CD14-positive monocyte (primary cell): ENCODE measurements around the gene PIWIL4. TPM values are rescaled to one million over a fixed set of nuclear protein-coding genes. Genes with fewer than 3 reads are reported as not detected.
A peak's percentile ranks its signal among the peaks of the same experiment; 100 is the strongest.
"Not testable (repeated sequence)": the region's sequence is repeated elsewhere in the genome, so short reads cannot be mapped to it uniquely, and the experiment has no call there.

Experiments
- DNase-seq, 3 donors: peaks; one replicate each; pipeline ENCODE4 v3.0.0-alpha.2; 2011 to 2022
- H2AFZ ChIP-seq: 2 replicates; pipeline ENCODE4 v1.6.0; 2012; ENCODE audit warnings: mild to moderate bottlenecking, low read depth, low read length, inconsistent platforms; ENCODE audit not compliant: insufficient read depth, poor library complexity, severe bottlenecking
- H3K27ac ChIP-seq, 2 donors: 1 replicate in 1 of 2; 2 replicates in 1 of 2; pipeline ENCODE4 v1.5.1; 2012 to 2013; ENCODE audit warnings: low read length in 2 of 2, control low read depth in 1 of 2, inconsistent platforms in 1 of 2, low read depth in 1 of 2, mild to moderate bottlenecking in 1 of 2
- H3K27me3 ChIP-seq, 2 donors: one replicate each; pipeline versions ENCODE4 v1.6.0 to v1.6.1; 2011 to 2013; ENCODE audit warnings: low read length in 2 of 2; ENCODE audit not compliant: control insufficient read depth in 2 of 2, insufficient read depth in 2 of 2
- H3K36me3 ChIP-seq, 2 donors: replicated peaks in 1 of 2; 1 replicate in 1 of 2; 2 replicates in 1 of 2; pipeline versions ENCODE4 v1.5.1 to v1.6.1; 2012 to 2013; ENCODE audit warnings: low read length in 2 of 2, control low read depth in 1 of 2, inconsistent platforms in 1 of 2, mild to moderate bottlenecking in 1 of 2; ENCODE audit not compliant: insufficient read depth in 2 of 2, control insufficient read depth in 1 of 2
- H3K4me1 ChIP-seq, 2 donors: 1 replicate in 1 of 2; 2 replicates in 1 of 2; pipeline versions ENCODE4 v1.5.1 to v1.6.1; 2012 to 2013; ENCODE audit warnings: low read length in 2 of 2, control low read depth in 1 of 2, inconsistent platforms in 1 of 2, mild to moderate bottlenecking in 1 of 2, moderate library complexity in 1 of 2; ENCODE audit not compliant: insufficient read depth in 2 of 2, control insufficient read depth in 1 of 2
- H3K4me2 ChIP-seq: replicated peaks from 2 replicates; pipeline ENCODE3; 2012; ENCODE audit warnings: low read length, moderate library complexity, mild to moderate bottlenecking; ENCODE audit not compliant: poor library complexity, severe bottlenecking; ENCODE audit errors: extremely low read depth
- H3K4me3 ChIP-seq, 3 experiments: fragments of 200-600 bp in 1 of 3; sonication (generic) in 1 of 3; replicated peaks in 1 of 3; 1 replicate in 2 of 3; 2 replicates in 1 of 3; pipeline ENCODE4 v1.5.1; 2011 to 2013; ENCODE audit warnings: low read length in 3 of 3, mild to moderate bottlenecking in 3 of 3, control low read depth in 2 of 3, low read depth in 2 of 3, inconsistent platforms in 1 of 3, moderate library complexity in 1 of 3
- H3K79me2 ChIP-seq: 2 replicates; pipeline ENCODE4 v1.6.0; 2012; ENCODE audit warnings: mild to moderate bottlenecking, control low read depth, inconsistent platforms, low read length, moderate library complexity; ENCODE audit not compliant: insufficient read depth
- H3K9ac ChIP-seq: 2 replicates; pipeline ENCODE4 v1.6.0; 2017; ENCODE audit warnings: low read length, mild to moderate bottlenecking; ENCODE audit not compliant: insufficient read depth, poor library complexity, severe bottlenecking
- H3K9me3 ChIP-seq, 2 donors: replicated peaks in 1 of 2; 1 replicate in 1 of 2; 2 replicates in 1 of 2; pipeline versions ENCODE4 v1.5.1 to v1.6.1; 2012 to 2013; ENCODE audit warnings: low read length in 2 of 2, control low read depth in 1 of 2; ENCODE audit not compliant: control insufficient read depth in 1 of 2, insufficient read depth in 1 of 2
- H4K20me1 ChIP-seq: 2 replicates; pipeline ENCODE4 v1.6.0; 2012; ENCODE audit warnings: mild to moderate bottlenecking, low read length, control low read depth, moderate library complexity; ENCODE audit not compliant: insufficient read depth
- H3K27ac Mint-ChIP-seq, 7 donors: one replicate each; pipeline ENCODE4 v1.8.0; 2020; ENCODE audit warnings: mild to moderate bottlenecking in 7 of 7, mixed read lengths in 7 of 7, moderate library complexity in 6 of 7, inconsistent platforms in 2 of 7
- H3K27me3 Mint-ChIP-seq, 3 donors: one replicate each; pipeline ENCODE4 v1.8.0; 2021 to 2022; ENCODE audit warnings: low read depth in 3 of 3, mild to moderate bottlenecking in 3 of 3, mixed read lengths in 3 of 3, moderate library complexity in 3 of 3, inconsistent platforms in 1 of 3
- H3K36me3 Mint-ChIP-seq, 2 donors: one replicate each; pipeline ENCODE4 v1.8.0; 2020; ENCODE audit warnings: mixed read lengths in 2 of 2, inconsistent platforms in 1 of 2, mild to moderate bottlenecking in 1 of 2
- H3K4me1 Mint-ChIP-seq: one replicate; pipeline ENCODE4 v1.8.0; 2020; ENCODE audit warnings: mild to moderate bottlenecking, mixed read lengths
- H3K4me3 Mint-ChIP-seq, 2 donors: one replicate each; pipeline ENCODE4 v1.8.0; 2020; ENCODE audit warnings: mild to moderate bottlenecking in 2 of 2, mixed read lengths in 2 of 2, moderate library complexity in 1 of 2
- H3K9me3 Mint-ChIP-seq, 7 donors: one replicate each; pipeline ENCODE4 v1.8.0; 2020 to 2022; ENCODE audit warnings: mixed read lengths in 7 of 7, mild to moderate bottlenecking in 6 of 7, moderate library complexity in 6 of 7, inconsistent platforms in 2 of 7
- WGBS: methylation state at CpG from one replicate; pipeline ENCODE4 v1.1.5; 2013; ENCODE audit warnings: missing lambda C conversion rate; ENCODE audit not compliant: insufficient coverage; 5-methylcytosine and 5-hydroxymethylcytosine counted together
- intact Hi-C, 2 donors: fragments of 100-400 bp; cut with micrococcal nuclease; formaldehyde crosslinking; loops; one replicate each; pipeline versions ENCODE4 v1.15.0 to v1.15.1; 2023
- polyA plus RNA-seq, 3 donors: library from polyadenylated mRNA; depleted of rRNA in 1 of 3; unstranded in 2 of 3; stranded (reverse) in 1 of 3; fragments of 300-500 nt in 2 of 3; fragments of >200 nt in 1 of 3; fragmentation: Illumina TruSeq in 2 of 3; gene quantifications; 1 replicate in 2 of 3; 2 replicates in 1 of 3; pipeline ENCODE4 v1.2.3, GENCODE V29; 2012 to 2021
- TF ChIP-seq, protein P1 (sequence below): fragments of 200-600 bp; IDR thresholded peaks from one replicate; pipeline ENCODE4 v1.8.0; 2022; ENCODE audit warnings: antibody characterized with exemption, mild to moderate bottlenecking

The PIWIL4 gene
- polyA plus RNA-seq, 3 donors, result 0.98 to 14.2 (median 1.1) TPM

DNA sequence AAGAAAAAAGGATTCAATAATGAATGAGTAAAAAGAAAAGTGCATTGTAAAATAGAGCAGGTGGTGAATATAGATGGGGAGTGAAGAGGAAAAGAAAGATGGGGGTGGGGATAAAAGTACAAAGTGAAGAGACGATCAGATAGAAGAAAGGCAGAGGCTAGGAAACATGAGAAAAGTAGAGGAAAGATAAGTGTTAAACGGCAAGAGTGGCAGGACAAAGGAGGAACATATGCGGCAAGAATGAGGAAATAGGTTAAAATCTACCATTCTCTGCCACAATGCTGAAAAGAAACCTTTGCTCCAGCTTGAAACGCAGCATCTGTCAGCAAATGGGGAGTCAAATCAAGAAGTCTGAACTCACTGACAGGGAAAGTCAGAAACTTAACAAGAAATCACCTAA, 16.7 kb upstream of the PIWIL4 start:
- Histone ChIP-seq H3K27me3 (no peaks in the 10 kb centered on the region), H3K4me1 (peaks cover 61 to 71% of the 10 kb centered on the region in 2 donors), H2AFZ (peak overlapping the region; percentile 32), H4K20me1 (peaks cover 27% of the 10 kb centered on the region), H3K4me2 (peak overlapping the region; percentile 93), H3K9ac (peak overlapping the region; percentile 39), H3K27ac (peak overlapping the region in 1 of 2 donors; percentile 70), H3K36me3 (no peaks in the 10 kb centered on the region), H3K79me2 (peaks cover 100% of the 10 kb centered on the region), H3K9me3 (no peaks in the 10 kb centered on the region), H3K4me3 (peak overlapping the region in 2 of 3 experiments; percentile 4 to 56)
- intact Hi-C loops, result no loop called here
- peaks cover 73% of the 10 kb centered on the region for H3K4me1 Mint-ChIP-seq
- peaks cover 8 to 14% of the 10 kb centered on the region in 2 donors for H3K36me3 Mint-ChIP-seq
- TF ChIP-seq, protein P1, sequence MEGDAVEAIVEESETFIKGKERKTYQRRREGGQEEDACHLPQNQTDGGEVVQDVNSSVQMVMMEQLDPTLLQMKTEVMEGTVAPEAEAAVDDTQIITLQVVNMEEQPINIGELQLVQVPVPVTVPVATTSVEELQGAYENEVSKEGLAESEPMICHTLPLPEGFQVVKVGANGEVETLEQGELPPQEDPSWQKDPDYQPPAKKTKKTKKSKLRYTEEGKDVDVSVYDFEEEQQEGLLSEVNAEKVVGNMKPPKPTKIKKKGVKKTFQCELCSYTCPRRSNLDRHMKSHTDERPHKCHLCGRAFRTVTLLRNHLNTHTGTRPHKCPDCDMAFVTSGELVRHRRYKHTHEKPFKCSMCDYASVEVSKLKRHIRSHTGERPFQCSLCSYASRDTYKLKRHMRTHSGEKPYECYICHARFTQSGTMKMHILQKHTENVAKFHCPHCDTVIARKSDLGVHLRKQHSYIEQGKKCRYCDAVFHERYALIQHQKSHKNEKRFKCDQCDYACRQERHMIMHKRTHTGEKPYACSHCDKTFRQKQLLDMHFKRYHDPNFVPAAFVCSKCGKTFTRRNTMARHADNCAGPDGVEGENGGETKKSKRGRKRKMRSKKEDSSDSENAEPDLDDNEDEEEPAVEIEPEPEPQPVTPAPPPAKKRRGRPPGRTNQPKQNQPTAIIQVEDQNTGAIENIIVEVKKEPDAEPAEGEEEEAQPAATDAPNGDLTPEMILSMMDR, result no peak
- no peaks in the 10 kb centered on the region for H3K9me3 Mint-ChIP-seq
- DNase-seq, result peak; percentile 33 to 63 (median 52)
- H3K27ac Mint-ChIP-seq, result peak overlapping the region; percentile 82 to 94 (median 88)
- WGBS, result 0% methylated on average over 1 of the region's 4 CpGs
- peaks cover 0 to 2% (median 0%) of the 10 kb centered on the region in 3 donors for H3K27me3 Mint-ChIP-seq
- peak overlapping the region; percentile 60 to 89 for H3K4me3 Mint-ChIP-seq

DNA sequence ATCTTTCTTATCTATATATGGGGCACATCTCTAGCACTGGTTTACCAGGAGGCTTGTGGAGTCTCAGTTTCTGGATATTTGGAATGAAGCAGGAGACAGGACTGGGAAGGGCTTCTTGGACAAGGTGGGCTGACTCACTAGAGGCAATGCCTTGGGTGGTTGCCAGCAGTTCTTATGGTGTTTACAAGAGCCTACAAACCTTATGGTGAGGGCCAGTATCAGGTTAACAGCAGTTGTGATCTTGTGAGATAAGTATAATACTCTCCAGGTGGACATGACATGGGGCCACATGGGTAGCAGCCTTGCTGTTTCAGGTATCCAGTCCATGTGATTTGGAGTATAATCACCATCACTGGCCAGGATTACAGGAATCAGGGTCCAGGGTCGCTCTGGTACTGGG, 13.2 kb upstream of the PIWIL4 start:
- Mint-ChIP-seq H3K27me3 (peaks cover 0 to 2% (median 0%) of the 10 kb centered on the region in 3 donors), H3K27ac (peak overlapping the region in 4 of 7 donors; percentile 8 to 74 (median 39)), H3K9me3 (no peaks in the 10 kb centered on the region), H3K4me1 (peaks cover 73% of the 10 kb centered on the region), H3K36me3 (peaks cover 3 to 8% of the 10 kb centered on the region in 2 donors), H3K4me3 (no peak overlapping the region)
- Histone ChIP-seq H3K4me3 (no peak overlapping the region), H3K36me3 (no peaks in the 10 kb centered on the region), H3K27me3 (no peaks in the 10 kb centered on the region), H3K9ac (no peak overlapping the region), H3K4me2 (no peak overlapping the region), H3K27ac (peak overlapping the region in 1 of 2 donors; percentile 20), H2AFZ (no peak overlapping the region), H4K20me1 (peaks cover 4% of the 10 kb centered on the region), H3K4me1 (peaks cover 45 to 67% of the 10 kb centered on the region in 2 donors), H3K79me2 (peaks cover 96% of the 10 kb centered on the region), H3K9me3 (no peaks in the 10 kb centered on the region)
- TF ChIP-seq, protein P1, result no peak
- no CpG with 5 or more reads among the region's 1 CpG for WGBS
- intact Hi-C loops, result no loop called here
- DNase-seq, result peak in 1 of 3 donors; percentile 20

- not testable (repeated sequence) for H3K9me3 Mint-ChIP-seq
Measured at GRCh38 chr11:94555752-94556329, 11.3 kb upstream of the PIWIL4 start.

More at GRCh38 chr11:94555752-94556329, 11.3 kb upstream of the PIWIL4 start:
- Histone ChIP-seq H3K4me1 (peaks cover 43 to 67% of the 10 kb centered on the region in 2 donors), H3K27ac (peak overlapping the region in 1 of 2 donors; percentile 42), H3K79me2 (peaks cover 96% of the 10 kb centered on the region)
- H3K4me3 Mint-ChIP-seq, intact Hi-C loops, H3K36me3 ChIP-seq, H3K4me3 ChIP-seq, H2AFZ ChIP-seq, H3K9ac ChIP-seq, H3K27me3 ChIP-seq, DNase-seq, H3K27me3 Mint-ChIP-seq, H3K4me2 ChIP-seq, H4K20me1 ChIP-seq, H3K9me3 ChIP-seq: not testable (repeated sequence)
- Mint-ChIP-seq H3K27ac (peak overlapping the region in 4 of 7 donors; percentile 7 to 29 (median 24)), H3K4me1 (peaks cover 72% of the 10 kb centered on the region), H3K36me3 (peaks cover 1 to 16% of the 10 kb centered on the region in 2 donors)
- WGBS, result 81% methylated on average over 6 of the region's 8 CpGs
